ENCODE measurements around the gene OXGR1.
"Not testable (repeated sequence)": the region's sequence is repeated elsewhere in the genome, so short reads cannot be mapped to it uniquely, and the experiment has no call there.

OXGR1 gene

DNA sequence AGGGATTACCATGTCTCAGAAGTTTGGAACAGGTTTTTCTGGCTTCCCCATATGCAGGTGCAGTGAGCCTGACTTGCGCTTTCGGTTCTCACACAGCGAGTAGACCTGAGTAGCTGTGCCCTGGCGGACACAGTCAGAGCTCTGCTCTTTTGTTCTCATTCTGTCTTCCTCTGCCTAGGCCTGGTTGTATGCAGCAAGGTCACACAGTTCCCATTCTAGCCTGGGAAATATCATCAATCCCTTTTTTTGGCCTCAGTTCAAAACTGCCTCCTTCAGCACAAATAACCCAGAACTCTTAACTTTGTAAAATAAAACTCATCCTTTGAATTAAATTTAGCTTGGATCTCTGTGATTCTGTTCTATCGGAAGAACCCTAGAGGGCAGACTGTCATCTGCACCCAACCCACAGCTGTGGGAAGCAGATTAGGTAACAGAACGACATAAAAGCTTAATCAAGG, 10.2 kb downstream of the OXGR1 start:
- H3K4me3 ChIP-seq (ENCODE audit: low read depth, low read length) = peak overlapping the region; percentile 26
- TF ChIP-seq, protein P1, sequence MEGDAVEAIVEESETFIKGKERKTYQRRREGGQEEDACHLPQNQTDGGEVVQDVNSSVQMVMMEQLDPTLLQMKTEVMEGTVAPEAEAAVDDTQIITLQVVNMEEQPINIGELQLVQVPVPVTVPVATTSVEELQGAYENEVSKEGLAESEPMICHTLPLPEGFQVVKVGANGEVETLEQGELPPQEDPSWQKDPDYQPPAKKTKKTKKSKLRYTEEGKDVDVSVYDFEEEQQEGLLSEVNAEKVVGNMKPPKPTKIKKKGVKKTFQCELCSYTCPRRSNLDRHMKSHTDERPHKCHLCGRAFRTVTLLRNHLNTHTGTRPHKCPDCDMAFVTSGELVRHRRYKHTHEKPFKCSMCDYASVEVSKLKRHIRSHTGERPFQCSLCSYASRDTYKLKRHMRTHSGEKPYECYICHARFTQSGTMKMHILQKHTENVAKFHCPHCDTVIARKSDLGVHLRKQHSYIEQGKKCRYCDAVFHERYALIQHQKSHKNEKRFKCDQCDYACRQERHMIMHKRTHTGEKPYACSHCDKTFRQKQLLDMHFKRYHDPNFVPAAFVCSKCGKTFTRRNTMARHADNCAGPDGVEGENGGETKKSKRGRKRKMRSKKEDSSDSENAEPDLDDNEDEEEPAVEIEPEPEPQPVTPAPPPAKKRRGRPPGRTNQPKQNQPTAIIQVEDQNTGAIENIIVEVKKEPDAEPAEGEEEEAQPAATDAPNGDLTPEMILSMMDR (IDR thresholded peaks at IDR 0.05; ENCODE audit: borderline replicate concordance, insufficient read depth, low read depth, low read length) = no peak

DNA sequence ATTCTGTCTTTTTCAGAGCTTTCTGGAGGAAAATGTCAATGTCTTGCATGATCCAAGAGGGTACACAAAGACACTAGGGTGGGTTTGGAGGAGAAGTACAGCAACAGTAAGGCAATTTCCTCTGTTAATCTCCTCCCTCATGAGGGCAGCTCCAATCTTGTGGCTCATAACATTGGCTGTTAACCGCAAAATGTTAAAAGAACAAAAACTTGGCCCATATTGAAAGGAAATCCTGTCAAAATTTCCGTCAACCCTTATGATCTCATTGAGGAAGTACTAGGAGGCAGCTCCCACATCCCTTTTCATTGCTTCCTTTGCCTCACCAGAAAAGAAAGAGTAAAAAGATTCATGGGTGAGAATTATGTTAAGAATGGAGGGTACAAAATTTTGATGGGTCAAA, 11.6 kb downstream of the OXGR1 start:
- TF ChIP-seq, protein P1 (IDR thresholded peaks at IDR 0.05; ENCODE audit: borderline replicate concordance, insufficient read depth, low read depth, low read length) = no peak
- no peak overlapping the region for H3K4me3 ChIP-seq (ENCODE audit: low read depth, low read length)

DNA sequence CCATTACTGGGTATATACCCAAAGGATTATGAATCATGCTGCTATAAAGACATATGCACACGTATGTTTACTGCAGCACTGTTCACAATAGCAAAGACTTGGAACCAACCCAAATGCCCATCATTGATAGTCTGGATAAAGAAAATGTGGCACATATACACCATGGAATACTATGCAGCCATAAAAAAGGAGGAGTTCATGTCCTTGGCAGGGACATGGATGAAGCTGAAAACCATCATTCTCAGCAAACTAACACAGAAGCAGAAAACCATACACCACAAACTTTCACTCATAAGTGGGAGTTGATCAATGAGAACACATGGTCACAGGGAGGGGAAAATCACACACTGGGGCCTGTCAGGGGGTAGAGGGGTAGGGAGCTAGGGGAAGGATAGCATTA, 14.4 kb downstream of the OXGR1 start:
- not testable (repeated sequence) for H3K4me3 ChIP-seq (ENCODE audit: low read depth, low read length)

DNA sequence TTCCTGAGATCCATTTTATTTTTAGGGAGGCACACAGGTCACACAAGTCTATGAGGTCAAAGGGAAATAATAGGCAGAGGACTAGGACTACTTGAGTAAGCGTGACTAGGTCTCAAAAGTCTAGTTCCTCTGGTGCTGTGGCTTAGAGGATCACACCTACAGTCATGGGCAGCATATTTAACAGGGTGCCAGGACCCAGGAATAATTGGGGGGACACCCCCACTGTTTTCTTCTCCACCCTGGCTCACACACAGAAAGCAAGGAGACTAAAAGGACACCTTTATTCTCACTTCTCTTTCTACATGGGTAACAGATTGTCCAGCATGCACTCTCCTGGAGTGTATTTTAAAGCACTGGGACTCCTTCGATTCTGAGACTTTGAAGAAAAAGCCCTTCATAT, 26.2 kb downstream of the OXGR1 start:
- TF ChIP-seq, protein P1 (IDR thresholded peaks at IDR 0.05; ENCODE audit: borderline replicate concordance, insufficient read depth, low read depth, low read length) = no peak
- H3K4me3 ChIP-seq (ENCODE audit: low read depth, low read length) = no peak overlapping the region

GRCh38 chr13:96967248-96967745, 27.0 kb downstream of the OXGR1 start:
- TF ChIP-seq, protein P1 (IDR thresholded peaks at IDR 0.05; ENCODE audit: borderline replicate concordance, insufficient read depth, low read depth, low read length) = no peak
- H3K4me3 ChIP-seq (ENCODE audit: low read depth, low read length) = no peak overlapping the region

DNA sequence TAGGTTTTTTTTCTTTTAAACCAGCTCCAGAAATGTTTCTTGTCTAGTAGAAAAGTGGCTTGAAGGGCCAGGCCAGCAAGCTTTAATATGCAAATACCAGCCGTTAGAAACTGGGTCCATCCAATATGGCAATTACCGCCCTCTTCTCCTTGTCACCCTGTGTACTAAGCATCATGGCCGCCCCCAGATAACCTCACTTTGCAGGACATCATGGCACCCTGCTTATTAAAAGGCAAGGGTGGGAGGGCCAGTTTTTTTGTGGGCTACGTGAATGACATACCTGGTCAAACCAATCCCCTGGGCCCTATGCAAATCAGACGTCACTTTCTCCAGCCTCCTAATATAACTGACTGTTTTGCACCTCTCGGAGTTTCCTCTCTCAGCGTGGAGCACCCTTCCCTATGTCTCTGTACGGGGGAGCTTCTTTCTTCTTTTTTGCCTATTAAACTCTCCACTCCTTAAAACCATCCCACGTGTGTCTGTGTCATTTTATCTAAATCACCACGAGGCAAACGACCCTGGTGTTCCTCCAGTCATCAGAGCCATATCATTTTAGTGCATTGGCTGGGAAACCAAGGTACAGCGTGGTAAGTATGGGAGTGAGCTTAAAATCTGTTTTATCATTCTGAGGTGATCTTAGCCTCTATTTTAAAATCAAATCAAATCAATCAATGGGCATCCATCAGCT, 27.7 kb downstream of the OXGR1 start:
- no peak overlapping the region for H3K4me3 ChIP-seq (ENCODE audit: low read depth, low read length)
- TF ChIP-seq, protein P1 (IDR thresholded peaks at IDR 0.05; ENCODE audit: borderline replicate concordance, insufficient read depth, low read depth, low read length) = no peak

DNA sequence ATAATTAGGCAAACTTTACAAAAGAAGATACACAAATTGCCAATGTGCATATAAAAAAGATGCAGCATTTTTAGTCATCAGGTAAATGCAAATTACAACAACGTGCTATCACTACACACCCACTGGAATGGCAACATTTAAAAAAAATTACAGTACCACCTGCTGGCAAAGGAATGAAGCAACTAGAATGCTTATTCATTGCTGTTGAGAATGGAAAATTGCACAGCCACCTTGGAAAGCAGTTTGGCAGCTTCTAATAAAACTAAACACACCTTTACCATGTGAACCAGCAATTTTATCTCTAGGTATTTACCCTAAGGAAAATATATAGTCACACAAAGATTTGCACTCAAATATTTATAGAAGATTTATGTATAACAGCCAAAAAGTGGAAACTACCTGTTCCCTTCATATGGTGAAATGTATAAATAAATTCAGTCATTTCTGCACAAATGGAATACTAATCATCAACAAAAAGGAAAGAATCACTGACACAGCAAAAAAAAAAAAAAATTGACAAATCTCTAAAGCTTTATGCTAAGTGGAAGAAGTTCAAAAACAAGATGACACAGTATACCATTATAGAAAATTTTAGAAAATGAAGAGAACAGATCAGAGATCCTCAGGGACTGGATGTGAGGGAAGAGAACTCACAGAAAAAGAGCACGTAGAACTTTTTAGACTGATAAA, 30.3 kb downstream of the OXGR1 start:
- H3K4me3 ChIP-seq (ENCODE audit: low read depth, low read length) = no peak overlapping the region
- TF ChIP-seq, protein P1 (IDR thresholded peaks at IDR 0.05; ENCODE audit: borderline replicate concordance, insufficient read depth, low read depth, low read length) = no peak

Data from GM12875 (cell line).